Measurements from ENCODE around the gene VPS18.

VPS18 gene

DNA sequence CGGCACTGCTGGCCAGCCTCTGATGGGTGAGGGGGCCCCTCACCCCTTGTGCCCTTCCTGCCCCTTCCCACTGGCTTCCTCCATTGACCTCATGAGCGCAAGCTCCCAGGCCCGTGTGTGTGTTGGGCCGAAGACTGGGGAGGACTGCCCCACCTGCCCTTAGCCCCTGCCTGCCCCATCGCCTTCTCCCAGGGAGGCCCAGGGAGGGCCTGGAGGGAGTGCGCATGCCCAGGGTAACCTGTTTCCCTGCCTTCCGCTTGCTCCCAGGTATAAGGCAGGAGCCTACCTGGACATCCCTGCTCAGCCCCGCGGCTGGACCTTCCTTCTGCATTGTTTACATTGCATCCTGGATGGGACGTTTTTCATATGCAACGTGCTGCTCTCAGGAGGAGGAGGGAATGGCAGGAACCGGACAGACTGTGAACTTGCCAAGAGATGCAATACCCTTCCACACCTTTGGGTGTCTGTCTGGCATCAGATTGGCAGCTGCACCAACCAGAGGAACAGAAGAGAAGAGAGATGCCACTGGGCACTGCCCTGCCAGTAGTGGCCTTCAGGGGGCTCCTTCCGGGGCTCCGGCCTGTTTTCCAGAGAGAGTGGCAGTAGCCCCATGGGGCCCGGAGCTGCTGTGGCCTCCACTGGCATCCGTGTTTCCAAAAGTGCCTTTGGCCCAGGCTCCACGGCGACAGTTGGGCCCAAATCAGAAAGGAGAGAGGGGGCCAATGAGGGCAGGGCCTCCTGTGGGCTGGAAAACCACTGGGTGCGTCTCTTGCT lies 43.7 kb downstream of the VPS18 start:
- no peak for DNase-seq

GRCh38 chr15:40938536-40938870 lies 44.3 kb downstream of the VPS18 start:
- no peak for DNase-seq

- DNase-seq: no peak
Observed at GRCh38 chr15:40940296-40940801, 46.1 kb downstream of the VPS18 start.

DNA sequence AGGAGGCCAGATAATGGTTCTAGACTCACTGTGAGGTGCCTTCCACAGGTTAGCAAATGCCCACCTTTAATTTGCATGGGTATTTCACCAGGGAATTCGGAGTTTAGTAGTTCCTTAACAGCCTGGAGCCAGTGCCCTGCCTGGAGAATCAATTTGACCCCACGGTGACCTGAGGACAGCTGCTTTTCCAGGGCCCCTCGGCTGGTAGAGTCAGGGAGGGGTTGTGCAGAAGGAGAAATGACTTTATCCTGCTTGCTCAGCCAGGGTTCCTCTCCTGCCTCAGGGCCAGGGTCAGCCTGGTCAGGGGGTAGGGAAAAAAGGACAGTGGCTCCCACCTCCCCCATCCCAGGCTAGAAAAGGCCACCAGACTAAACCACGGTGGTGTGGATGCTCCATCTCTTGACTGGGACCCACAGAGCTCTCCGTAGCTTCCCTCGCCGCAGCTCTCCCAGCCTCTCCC lies 46.8 kb downstream of the VPS18 start:
- no peak for DNase-seq

DNA sequence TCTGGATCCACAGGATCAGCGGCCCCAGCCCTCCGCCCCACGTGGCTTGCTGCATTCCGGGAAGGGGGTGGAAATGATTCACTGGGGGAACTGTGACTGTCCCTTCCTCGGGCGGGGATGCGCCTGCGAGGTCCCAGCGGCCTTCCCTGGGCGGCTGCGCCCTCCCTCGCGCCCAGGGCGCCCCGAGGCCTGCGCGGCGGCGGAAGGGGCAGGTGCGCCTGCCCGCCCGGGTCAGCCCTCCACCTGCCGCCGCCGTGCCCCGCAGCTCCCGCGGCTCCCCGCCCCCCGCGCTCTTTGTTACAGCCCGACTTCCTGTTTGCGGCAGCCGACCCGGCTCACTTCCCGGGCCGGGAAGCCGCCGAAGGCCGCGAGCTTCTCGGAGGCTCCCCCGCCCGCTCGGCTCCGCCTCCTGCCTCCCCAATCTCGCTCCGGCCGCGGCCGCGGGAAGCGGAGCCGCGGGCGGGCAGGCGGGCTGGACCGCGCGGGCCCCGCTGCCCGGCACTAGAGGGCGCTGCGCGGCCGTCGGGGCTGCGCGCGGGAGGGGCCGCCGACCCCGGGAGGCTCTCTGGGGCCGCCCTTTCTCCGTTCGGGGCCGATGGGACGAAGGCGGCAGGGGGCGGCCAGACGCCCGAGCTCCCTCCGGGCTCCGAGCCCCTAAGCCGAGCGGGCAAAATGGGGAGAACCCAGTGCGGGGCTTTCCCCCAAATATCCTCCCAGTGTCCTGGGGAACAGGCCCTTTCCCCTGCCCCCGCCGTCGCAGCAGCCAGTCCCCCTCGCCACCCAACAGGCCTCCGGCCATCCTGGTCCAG lies 47.5 kb downstream of the VPS18 start:
- DNase-seq: peak; percentile 58

DNA sequence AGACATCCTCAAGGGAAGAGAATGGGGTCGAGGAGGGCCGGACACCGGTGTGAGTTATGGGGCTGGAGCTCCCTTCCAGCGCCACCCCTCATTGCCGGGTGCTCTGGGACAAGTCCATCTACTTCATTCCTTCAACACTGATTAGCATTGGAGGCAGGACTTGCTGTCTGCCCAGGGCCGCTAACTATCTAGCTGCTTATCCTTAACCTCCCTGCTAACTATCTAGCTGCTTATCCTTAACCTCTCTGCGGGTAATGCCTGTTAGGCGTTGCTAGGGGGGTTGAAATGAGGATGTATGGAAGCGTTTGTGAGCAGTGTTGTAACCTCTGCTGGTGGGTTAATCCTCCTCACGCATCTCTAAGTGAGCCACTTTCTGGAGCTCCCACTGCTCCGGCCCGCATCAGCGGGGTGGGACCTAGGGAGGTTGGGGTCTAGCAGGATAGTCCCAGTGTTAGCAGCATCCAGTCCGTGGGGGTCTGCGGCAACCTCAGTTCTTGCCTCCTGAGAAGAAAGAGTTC lies 48.1 kb downstream of the VPS18 start:
- DNase-seq: no peak

DNA sequence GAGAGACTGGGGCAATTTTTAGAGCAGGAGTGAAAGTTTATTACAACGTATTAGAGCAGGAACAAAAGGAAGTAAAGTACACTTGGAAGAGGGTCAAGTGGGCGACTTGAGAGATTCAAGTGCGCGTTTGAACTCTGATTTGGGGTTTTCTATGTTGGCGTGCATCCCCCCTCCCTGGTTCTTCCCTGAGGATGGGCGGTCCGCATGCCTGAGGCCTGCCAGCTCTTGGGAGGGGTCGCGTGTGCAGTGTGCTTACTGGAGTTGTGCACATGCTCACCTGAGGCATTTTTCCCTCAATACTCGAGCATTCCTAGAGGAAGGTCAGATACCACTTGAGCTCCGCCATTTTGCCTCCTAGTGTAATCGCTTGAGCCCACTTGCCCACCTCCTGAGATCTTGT lies 48.6 kb downstream of the VPS18 start:
- DNase-seq: no peak

DNA sequence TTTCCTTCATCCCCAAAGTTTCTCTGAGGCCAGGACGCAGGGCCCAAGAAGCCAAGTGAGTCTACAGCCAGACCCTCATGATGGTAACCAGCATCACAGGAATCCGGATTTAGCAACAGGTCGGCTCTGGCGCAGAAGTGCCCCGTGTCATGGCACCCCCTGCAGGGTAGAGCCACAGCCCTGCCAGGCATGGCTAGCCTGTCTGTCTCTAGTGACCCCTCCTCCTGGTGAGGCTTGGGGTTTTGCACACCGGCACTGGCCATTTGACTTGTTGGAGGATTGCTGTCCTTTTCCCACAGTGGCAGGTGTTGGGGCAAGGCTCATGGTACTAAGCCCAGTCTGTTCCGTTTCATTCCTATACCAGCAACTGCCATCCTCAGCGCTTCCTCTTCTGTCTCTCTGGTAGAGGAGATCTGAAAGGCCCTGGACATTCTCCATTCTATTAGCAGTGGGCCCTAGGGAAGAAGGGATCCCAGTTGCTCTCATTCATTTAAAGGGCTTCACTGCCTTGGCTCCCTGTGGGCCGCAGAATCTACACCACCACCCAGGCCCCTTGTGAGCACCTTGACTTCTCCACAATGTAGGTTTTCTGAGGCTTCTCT lies 49.6 kb downstream of the VPS18 start:
- DNase-seq: no peak

GRCh38 chr15:40944510-40945296 lies 50.5 kb downstream of the VPS18 start:
- DNase-seq: no peak

GRCh38 chr15:40948706-40949473 lies 54.6 kb downstream of the VPS18 start:
- DNase-seq: no peak

GRCh38 chr15:40949756-40950207 lies 55.5 kb downstream of the VPS18 start:
- no peak for DNase-seq

- DNase-seq: no peak
Observed at GRCh38 chr15:40951764-40952163, 57.5 kb downstream of the VPS18 start.

DNA sequence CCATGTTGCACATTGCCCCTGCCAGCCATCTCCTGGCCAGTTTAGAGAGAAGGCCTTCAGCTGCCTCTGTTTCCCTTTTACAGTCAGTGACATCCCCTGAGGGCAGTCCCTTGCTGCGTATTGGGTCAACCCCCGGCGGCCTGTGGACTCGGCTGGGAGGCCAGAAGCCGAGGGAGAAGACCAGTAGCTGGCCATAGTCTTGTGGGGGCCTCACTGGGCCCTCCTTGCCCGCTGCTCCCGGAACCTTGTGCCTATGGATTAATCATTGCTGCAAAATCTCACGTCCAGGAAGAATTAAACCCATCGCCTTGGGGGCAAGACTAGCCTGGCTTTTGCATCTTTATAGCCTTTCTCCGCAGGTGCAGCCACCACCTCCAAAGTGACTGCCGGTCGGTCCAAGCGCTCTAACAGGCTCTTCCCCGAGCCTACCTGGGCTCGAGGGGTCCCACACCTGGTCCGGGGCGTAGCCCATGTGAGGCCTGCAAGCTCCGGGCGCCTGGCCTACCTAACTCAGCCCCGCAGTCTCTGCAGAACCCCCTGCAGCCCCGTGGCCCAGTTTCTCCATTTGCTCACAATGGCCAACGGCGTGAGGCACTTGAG lies 58.2 kb downstream of the VPS18 start:
- no peak for DNase-seq

DNA sequence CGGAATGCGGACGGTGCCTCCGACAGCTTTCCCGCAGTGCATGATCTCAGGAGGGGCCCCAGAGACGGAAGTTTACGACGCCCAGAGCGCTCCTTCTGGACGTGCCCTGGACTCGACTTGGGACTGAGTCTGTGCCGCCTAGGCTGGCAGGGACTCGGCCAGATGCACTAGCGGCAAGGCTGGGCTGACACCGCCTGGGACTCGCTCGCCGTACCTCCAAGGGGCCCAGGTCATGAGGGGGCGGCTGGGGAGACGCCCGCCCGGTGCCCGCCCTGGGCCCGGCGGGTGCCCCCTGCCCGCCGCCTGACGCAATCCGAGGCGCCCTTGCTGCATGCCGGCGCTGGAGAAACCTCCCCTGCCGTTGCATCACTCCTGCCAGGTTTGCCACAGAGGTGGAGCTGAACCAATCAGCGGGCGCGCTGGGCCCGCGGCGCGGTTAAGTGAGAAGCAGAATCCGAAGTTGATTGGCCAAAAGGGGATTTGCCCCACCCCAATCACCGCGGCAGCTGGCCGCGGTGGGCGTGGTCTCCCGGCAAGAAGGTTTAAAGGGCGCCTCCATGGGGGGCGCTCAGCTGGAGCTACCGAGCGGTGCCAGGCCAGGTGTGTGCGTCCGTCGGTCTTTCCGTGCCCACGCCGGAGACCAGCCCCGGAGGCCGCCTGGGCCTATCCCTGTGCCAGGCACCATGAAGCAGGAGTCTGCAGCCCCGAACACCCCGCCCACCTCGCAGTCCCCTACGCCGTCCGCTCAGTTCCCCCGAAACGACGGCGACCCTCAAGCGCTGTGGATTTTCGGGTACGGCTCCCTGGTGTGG lies 58.9 kb downstream of the VPS18 start, which contains the start of gene CHAC1:
TSS of gene CHAC1 (plus strand) at position 571 of the 812 bp plus-strand sequence. CDS start at position 684, 113 bp downstream.
- peak; percentile 97 for DNase-seq

All from stimulated activated CD4-positive, alpha-beta T cell treated with anti-CD3 and anti-CD28 coated beads, Interleukin-4, amount 100 ng/mL, for 24 hours (primary cell).